Measurements from ENCODE around the gene HOMER3.

GRCh38 chr19:18898081-18898606 lies 42.9 kb downstream of the HOMER3 start:
- no peak for TF ChIP-seq POLR2A (IDR thresholded peaks at IDR 0.05; ENCODE audit: low read length)
- TF ChIP-seq GATA1 (IDR thresholded peaks at IDR 0.05; ENCODE audit: low read depth, low read length), result no peak

Data from erythroblast (primary cell).